Upper lobe of right lung (tissue), 1 donor: ENCODE data around the gene ACACB. TPM values are rescaled to one million over a fixed set of nuclear protein-coding genes. Genes with fewer than 3 reads are reported as not detected.
A peak's percentile ranks its signal among the peaks of the same experiment; 100 is the strongest.

Source experiments
- ATAC-seq: fragments of 200-7000 bp; cut with Tn5 transposase; one replicate; pipeline ENCODE4 v1.9.1; 2020; ENCODE audit warnings: mild to moderate bottlenecking, moderate library complexity
- DNase-seq: peaks from one replicate; pipeline ENCODE4 v3.0.0-alpha.2; 2020
- H3K27ac ChIP-seq: fragments of 200-600 bp; one replicate; pipeline ENCODE4 v1.8.0; 2022
- H3K27me3 ChIP-seq: fragments of 200-600 bp; one replicate; pipeline ENCODE4 v1.8.0; 2022; ENCODE audit warnings: mild to moderate bottlenecking
- H3K36me3 ChIP-seq: fragments of 200-600 bp; one replicate; pipeline ENCODE4 v1.8.0; 2022
- H3K4me1 ChIP-seq: fragments of 200-600 bp; one replicate; pipeline ENCODE4 v1.8.0; 2022
- H3K4me3 ChIP-seq: fragments of 200-600 bp; one replicate; pipeline ENCODE4 v1.8.0; 2022; ENCODE audit warnings: mild to moderate bottlenecking
- H3K9me3 ChIP-seq: fragments of 200-600 bp; one replicate; pipeline ENCODE4 v1.8.0; 2022
- CTCF ChIP-seq: fragments of 200-600 bp; IDR thresholded peaks from one replicate; pipeline ENCODE4 v1.8.0; 2022; ENCODE audit warnings: antibody characterized with exemption
- intact Hi-C: fragments of 100-400 bp; cut with DNase I; formaldehyde crosslinking; loops from one replicate; pipeline ENCODE4 v1.11.0; 2022
- total RNA-seq: library from RNA; stranded (reverse); fragmentation: NEBNext Ultra II Directional; extraction: Animal tissue kit (Norgen Biotek cat#: 25700); gene quantifications from one replicate; pipeline ENCODE4 v1.2.1, GENCODE V29; 2021
- donor health status: DM: no; HTN: yes; CAD: no; lungs with severe emphysema.

Gene ACACB
- total RNA-seq, 1 donor from 2014 or later: 35.2 TPM

- peak; percentile 96 for ATAC-seq
These were observed 5.3 kb upstream of the ACACB start for GRCh38 chr12:109110988-109111495.

GRCh38 chr12:109112720-109113465 is 3.5 kb upstream of the ACACB start:
- Histone ChIP-seq H3K4me3 (no peak overlapping the region), H3K27ac (peak overlapping the region; percentile 75), H3K4me1 (peaks cover 60% of the 10 kb centered on the region), H3K9me3 (no peaks in the 10 kb centered on the region), H3K36me3 (no peaks in the 10 kb centered on the region), H3K27me3 (no peaks in the 10 kb centered on the region)
- intact Hi-C loops: no loop called here
- ATAC-seq (no peak), DNase-seq (no peak)
- no peak for TF ChIP-seq CTCF

More at GRCh38 chr12:109110988-109111495, 5.3 kb upstream of the ACACB start:
- Histone ChIP-seq H3K9me3 (no peaks in the 10 kb centered on the region), H3K4me1 (peaks cover 42% of the 10 kb centered on the region), H3K4me3 (peak overlapping the region; percentile 61), H3K27me3 (no peaks in the 10 kb centered on the region), H3K27ac (peak overlapping the region; percentile 92), H3K36me3 (peaks cover 12% of the 10 kb centered on the region)
- intact Hi-C loops: no loop called here
- peak; percentile 94 for DNase-seq
- no peak for TF ChIP-seq CTCF

- DNase-seq (no peak), ATAC-seq (no peak)
- no peaks in the 10 kb centered on the region for H3K36me3 ChIP-seq
- peak overlapping the region; percentile 75 for H3K27ac ChIP-seq
- H3K27me3 ChIP-seq: no peaks in the 10 kb centered on the region
- no peaks in the 10 kb centered on the region for H3K9me3 ChIP-seq
- peaks cover 63% of the 10 kb centered on the region for H3K4me1 ChIP-seq
- intact Hi-C loops: no loop called here
- H3K4me3 ChIP-seq: no peak overlapping the region
- TF ChIP-seq CTCF: no peak
These were observed 2.6 kb upstream of the ACACB start for GRCh38 chr12:109113661-109114321.

GRCh38 chr12:109114644-109115043 is 1.7 kb upstream of the ACACB start:
- peaks cover 63% of the 10 kb centered on the region for H3K4me1 ChIP-seq
- no peak overlapping the region for H3K4me3 ChIP-seq
- no peaks in the 10 kb centered on the region for H3K27me3 ChIP-seq
- no peaks in the 10 kb centered on the region for H3K36me3 ChIP-seq
- DNase-seq: no peak
- no peak for TF ChIP-seq CTCF
- no peaks in the 10 kb centered on the region for H3K9me3 ChIP-seq
- intact Hi-C loops: no loop called here
- ATAC-seq: no peak
- H3K27ac ChIP-seq: peak overlapping the region; percentile 75

- Histone ChIP-seq H3K4me3 (no peak overlapping the region), H3K36me3 (no peaks in the 10 kb centered on the region)
- intact Hi-C loops: no loop called here
These were observed 1.0 kb upstream of the ACACB start for GRCh38 chr12:109115404-109115757.

More at GRCh38 chr12:109115404-109115757, 1.0 kb upstream of the ACACB start:
- Histone ChIP-seq H3K27me3 (no peaks in the 10 kb centered on the region), H3K4me1 (peaks cover 61% of the 10 kb centered on the region), H3K27ac (peak overlapping the region; percentile 75), H3K9me3 (no peaks in the 10 kb centered on the region)
- no peak for TF ChIP-seq CTCF
- ATAC-seq: peak; percentile 1
- DNase-seq: no peak
